HG02610 (cell line): ENCODE measurements around the gene EBF4.

Experiments used
- ATAC-seq: cut with Tn5 transposase; IDR thresholded peaks from one replicate; pipeline ENCODE4 v1.9.1; 2021; ENCODE audit warnings: mild to moderate bottlenecking, moderate library complexity; ENCODE audit not compliant: unreplicated experiment

EBF4 gene

GRCh38 chr20:2698912-2699311 is 6.3 kb downstream of the EBF4 start:
- no peak for ATAC-seq

GRCh38 chr20:2699775-2700413 is 7.3 kb downstream of the EBF4 start:
- no peak for ATAC-seq

GRCh38 chr20:2700913-2701620 is 8.5 kb downstream of the EBF4 start:
- ATAC-seq, result no peak

- ATAC-seq, result no peak
Measured at GRCh38 chr20:2701671-2702081, 9.1 kb downstream of the EBF4 start.

GRCh38 chr20:2703716-2704475 is 11.3 kb downstream of the EBF4 start:
- no peak for ATAC-seq

- no peak for ATAC-seq
Measured at GRCh38 chr20:2705931-2706645, 13.5 kb downstream of the EBF4 start.

- ATAC-seq, result no peak
Measured at GRCh38 chr20:2706688-2707352, 14.2 kb downstream of the EBF4 start.

GRCh38 chr20:2707353-2708072 is 14.9 kb downstream of the EBF4 start:
- no peak for ATAC-seq

- ATAC-seq, result no peak
Measured at GRCh38 chr20:2708073-2708415, 15.5 kb downstream of the EBF4 start.

GRCh38 chr20:2708665-2709064 is 16.1 kb downstream of the EBF4 start:
- no peak for ATAC-seq

- ATAC-seq, result no peak
Measured at GRCh38 chr20:2709205-2709981, 16.8 kb downstream of the EBF4 start.

GRCh38 chr20:2713285-2713684 is 20.7 kb downstream of the EBF4 start:
- ATAC-seq, result no peak

GRCh38 chr20:2729251-2729713 is 36.7 kb downstream of the EBF4 start:
- no peak for ATAC-seq

- ATAC-seq, result no peak
Measured at GRCh38 chr20:2729791-2730190, 37.2 kb downstream of the EBF4 start.

GRCh38 chr20:2734899-2735298 is 42.3 kb downstream of the EBF4 start:
- ATAC-seq, result no peak

- no peak for ATAC-seq
Measured at GRCh38 chr20:2736441-2736840, 43.9 kb downstream of the EBF4 start.

- no peak for ATAC-seq
Measured at GRCh38 chr20:2738331-2739041, 45.9 kb downstream of the EBF4 start.

GRCh38 chr20:2739042-2739398 is 46.4 kb downstream of the EBF4 start:
- ATAC-seq, result no peak

- ATAC-seq, result no peak
Measured at GRCh38 chr20:2740702-2741101, 48.1 kb downstream of the EBF4 start.
